NCI-H1092 (cell line): ENCODE measurements around the gene SLC1A2.

Experiments
- DNase-seq: peaks from one replicate; lab custom pipeline; 2025; lab: John Stamatoyannopoulos, UW

SLC1A2 gene

DNA sequence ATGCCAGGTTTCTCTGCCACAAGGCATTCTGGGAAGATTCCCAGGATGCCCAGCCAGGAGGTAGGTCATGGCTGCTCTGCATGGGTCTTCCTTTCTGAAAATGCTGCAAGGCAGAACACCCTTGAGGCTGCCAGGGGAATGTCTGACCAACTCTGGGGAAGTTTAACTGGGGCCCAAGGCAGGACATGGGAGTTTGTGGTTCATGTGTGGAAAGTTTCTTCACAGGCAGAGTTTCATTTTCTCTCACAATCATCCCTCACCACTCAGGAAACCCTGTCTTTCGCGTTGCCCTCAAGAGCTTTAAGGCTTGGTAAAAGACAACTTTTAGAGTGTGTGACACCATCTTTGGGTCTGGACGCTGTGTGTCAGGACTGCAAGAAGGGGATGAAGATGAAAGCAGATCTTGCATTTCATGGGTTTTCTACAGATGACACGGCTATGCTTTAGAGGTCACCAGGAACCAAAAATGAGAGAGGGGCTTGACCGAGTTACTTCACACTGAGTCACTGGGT is 146.9 kb downstream of the SLC1A2 start:
- no peak for DNase-seq

DNA sequence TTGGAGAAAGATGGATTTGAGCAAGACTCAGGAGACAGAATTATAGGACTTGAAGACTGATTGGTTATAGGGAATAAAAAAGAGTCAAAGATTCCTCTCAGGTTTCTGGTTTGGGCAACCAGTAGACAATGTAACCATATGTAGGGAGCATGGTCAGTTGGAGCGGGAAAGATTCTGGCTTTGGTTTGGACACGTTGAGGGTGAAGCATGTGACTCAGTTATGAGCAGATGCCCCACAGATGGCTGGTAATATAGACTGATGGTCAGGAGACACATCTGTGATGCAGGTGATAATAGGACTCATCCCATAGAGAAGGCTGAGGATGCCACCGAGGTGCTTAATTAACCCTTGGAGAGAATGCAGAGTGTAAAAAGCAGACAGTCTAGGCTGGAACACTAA is 148.3 kb downstream of the SLC1A2 start:
- DNase-seq, result no peak

DNA sequence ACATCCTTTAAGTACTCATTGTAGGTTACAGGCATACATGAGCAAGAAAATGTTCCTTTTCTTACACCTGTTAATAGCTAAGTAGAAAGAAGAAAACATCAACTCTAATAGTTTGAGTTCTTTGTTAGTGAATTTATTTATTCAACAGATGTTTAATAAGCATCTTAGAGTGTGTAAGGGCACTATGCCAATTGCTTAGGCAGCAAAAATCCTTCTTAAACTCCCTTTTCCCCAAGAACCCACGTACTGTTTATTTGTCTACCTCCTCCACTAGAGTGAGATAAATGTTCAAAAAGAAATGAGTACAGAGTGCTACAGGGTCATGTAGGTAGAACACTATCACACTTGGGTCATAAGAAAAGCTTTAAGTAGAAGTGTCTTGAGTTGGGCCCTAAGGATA is 149.0 kb downstream of the SLC1A2 start:
- DNase-seq, result no peak

DNA sequence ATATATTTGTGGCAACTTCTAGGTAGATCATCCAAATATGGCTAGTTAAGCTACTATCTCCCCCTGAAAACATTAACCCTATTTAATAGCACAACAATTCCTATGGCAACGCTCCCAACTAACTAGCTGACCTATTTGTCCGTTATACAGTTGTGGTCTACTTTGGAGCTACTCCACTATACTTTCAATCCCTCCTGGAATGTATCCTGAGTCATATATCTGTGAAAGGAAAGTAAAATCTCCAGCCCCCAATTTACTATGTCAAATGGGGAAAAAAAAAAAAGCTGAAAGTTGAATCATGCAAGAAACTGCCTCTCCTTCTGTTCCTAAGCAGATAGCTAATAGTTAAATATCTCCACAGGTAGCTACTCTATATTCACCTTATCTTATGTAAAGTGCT is 151.9 kb downstream of the SLC1A2 start:
- no peak for DNase-seq

DNA sequence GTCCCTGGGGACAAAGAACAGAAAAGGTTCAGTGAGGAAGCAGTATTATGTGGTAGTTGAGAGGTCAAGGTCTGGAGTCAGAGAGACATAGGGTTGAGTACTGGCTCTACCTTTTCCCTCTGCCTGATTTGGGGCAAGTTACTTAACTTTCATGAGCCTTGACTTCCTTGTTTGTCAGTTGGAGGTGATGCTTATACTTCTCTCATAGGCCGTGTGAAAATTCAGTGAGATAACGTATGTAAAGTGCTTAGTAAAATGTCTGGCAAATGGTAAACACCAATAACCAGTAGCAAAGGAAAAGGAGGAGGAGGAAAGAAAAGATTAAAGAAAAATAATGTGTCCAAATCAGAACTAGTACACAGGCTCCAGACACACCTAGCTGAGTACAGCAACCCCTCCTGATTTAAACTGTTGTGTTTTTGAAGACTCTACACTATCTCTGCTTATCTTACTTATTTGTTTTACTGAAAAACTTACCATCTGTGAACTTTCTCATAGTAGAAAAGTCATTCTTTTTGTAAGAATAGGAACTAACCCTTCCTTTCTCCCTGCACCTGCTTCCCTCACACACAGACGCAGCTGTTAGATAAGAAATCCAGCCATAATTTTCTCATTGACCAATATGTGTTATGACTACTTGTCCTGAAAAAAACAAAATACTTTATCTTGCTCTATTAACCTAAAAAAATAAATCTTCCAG is 153.5 kb downstream of the SLC1A2 start:
- no peak for DNase-seq

DNA sequence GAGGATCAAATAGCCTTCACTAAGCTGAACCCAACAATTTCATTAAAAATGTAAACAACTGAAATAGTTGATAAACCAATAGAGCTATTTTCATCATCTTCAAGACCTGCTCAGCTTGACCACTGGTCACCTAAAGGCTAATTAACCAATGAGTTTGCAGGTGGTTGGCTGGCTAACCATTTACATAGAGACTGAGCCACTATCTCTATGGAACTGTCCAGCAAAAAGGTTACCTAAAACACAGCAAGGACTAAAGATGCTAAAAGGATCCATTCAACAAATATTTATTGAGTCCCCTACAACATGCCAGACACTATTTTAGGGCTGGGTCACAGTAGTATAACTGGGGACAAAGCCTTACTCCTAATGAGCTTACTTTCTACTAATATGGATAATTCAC is 156.6 kb downstream of the SLC1A2 start:
- DNase-seq, result no peak

DNA sequence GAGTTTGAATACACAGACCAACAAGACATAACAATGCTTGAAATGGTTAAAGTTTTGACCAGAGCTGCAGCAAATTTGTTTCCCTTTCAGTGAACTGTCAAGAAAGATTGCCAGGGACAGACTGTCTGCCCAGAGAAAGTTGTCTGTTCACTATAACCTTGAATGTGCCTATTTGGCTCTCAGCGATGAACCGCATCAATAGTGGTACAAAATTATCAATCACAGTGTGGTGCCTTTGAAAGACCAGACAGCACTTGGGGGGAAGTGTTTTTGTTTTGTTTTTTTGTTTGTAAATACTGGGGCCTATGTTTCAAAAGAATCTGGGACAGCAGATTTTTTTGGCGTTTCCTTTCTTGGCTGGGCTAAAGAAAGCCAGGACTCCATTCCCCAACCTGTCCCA is 157.3 kb downstream of the SLC1A2 start:
- DNase-seq, result no peak

DNA sequence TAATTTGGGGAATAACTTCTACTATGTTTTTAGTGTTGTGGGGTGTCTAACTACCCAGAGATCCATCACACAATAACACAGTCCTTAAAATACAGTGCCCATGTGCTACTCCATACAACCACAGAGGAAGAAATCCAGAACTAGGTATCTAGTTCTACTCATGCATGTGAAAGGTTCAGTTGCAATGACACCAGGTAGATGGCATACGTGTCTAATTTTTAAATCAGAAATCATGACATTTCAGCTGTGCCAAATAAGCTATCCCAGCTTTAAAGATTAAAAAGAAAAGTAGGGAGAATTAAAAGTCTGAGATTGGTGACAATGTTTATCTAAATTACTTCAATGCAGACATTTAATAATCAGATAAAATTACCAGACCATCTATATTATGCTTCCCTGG is 158.2 kb downstream of the SLC1A2 start:
- DNase-seq, result no peak

DNA sequence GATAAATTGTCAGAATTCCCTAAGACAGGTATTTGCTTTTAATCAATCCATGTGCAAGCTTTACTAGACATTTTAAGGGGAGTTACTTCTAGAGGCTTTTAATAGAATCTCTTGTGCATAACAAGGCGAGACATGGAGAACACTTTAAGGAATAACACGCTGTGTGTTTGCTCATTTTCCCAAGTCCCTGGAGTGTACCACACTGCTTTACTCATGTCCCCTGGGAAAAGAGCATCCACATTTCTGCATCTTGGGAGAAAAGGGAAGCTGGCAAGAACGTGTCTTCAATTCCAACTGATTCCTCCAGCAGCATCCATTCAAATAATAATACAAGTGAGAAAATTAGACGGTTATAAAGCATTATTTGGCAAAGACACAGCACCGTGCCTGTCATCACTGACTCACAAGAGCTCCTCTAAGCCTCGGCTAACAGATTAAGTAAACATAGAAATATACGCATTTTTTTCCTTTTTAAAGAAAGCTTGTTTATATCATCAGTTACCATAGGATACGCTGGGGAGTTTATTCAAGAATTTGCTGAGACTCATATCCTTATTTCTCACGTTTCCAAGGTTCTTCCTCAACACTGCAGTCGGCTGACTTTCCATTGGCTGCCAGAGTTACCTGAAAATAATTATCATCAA is 158.9 kb downstream of the SLC1A2 start:
- no peak for DNase-seq

DNA sequence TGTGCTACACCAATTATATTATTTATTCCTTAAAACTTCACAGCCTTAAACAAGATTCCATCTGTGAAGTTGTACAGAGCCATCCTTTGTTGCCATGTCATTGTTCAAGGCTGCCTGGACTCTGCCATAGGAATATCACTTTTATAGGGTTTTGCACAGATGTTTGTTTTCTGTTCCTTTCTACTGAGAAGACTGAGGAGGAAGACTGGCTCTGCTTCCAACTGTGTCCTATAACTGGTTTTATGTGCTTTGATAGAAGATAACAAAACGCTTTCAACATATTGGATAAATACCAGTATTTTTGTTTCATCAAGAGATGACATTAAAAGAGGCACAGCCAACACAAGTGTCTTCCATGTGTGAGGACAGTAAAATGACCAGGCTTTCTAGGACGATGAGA is 159.8 kb downstream of the SLC1A2 start:
- no peak for DNase-seq

DNA sequence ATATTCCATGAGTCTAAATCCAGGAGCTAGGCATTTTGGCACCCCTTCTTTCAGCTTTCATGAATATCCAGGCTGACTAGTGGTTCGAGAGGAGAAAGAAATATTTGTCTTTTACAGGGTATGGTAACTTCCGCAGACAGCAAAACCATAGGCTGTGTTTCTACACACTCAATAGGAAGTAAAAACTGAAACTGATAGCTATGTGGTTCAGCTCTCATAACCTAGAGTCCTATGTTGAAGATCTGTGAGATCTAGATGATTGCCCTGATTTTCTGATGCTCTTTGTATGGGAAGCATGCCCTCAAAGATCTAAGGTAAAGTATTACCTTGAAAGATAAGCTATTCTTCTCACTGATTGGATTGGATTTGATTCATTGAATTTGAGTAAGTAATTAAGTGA is 162.1 kb downstream of the SLC1A2 start:
- DNase-seq, result no peak

DNA sequence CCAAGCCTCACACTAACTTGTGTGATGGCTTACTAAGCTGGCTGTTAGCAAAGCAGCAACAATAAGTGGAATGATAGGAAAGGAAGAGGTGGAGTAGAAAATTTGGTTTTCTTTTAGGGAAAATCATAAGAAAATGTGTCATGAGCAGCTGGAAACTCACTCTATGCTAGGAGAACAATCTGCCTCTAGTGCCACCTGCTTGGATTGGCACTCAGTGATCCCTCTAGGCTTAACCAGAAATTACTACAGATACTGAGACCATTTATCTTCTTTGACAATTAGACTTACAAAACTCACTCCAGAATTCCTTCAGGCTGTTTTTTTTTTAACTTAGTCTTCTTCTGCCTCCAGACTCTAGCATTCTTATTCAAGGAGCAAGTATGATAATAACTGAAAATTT is 163.1 kb downstream of the SLC1A2 start:
- no peak for DNase-seq

DNA sequence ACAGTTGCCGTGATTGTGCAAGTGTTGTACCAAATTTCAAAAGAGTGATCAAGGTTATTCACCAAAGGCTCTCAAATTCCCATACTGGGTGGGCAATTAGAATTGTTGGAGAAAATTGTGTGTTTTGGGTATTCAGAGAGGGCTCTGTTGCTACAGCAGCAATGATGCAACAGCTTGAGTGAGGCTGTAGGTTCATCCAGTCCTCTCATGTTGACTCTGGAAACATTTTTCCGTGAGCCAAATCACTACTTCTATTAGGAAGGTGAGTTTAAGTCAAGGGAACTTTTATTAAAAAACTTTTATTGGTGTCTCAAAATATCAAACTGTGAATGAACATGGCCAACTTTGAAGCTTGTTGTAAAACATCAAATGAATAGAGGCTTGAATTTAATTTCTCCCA is 163.8 kb downstream of the SLC1A2 start:
- DNase-seq, result no peak

DNA sequence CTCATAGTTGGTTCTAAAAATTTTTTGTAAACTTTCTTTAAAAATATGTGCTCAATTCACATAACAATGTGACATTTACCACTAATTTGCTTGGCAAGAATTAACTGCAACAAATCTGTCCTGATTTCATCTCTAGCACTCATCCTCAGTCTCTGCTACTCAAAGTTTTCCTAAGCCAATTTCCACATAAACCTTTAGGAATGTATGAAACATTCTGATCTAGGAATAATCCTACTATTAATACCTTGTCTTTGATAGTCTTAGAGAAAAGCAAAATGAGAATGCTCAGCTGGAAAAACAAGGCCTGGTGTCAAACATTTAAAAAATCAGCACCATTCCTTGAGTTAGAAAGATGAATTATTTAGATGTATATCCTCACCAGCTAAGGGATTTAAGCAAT is 166.1 kb downstream of the SLC1A2 start:
- no peak for DNase-seq

DNA sequence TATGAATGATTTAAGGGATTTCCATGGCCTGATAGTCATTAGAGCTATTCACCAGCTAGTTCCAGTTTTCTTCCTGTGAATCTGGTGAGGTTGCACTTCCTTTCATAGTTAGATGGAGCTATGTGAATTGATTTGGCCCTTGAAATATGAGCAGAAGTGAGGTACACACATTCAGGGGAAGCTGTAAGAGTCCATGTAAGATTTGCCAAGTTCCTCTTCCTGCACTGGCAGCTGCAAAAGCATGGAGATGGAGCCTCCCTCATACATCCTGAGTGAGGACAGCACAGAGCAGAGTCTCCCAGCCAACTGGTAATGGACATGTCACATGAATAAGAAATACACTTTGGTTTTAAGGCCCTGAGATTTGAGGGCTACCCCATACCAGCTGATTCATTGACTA is 168.7 kb downstream of the SLC1A2 start:
- no peak for DNase-seq

DNA sequence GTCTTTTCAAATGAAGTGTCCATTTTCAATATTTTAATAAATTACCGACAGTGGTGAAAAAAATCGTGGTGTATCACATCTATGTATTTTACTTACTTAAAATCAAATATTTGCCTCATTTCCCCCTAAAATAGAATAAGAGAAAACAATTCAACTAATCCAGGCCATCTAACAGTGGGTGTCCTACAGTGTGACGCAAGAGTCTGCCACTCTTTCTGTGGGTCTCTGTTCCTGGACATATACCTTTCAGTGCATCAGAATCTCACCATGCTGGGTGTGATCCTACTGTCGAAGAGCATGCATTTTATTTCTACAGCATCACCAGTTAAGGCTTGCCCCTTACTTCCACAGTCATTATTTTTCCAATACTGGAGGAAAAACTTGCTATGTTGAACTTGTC is 169.2 kb downstream of the SLC1A2 start:
- DNase-seq, result no peak

DNA sequence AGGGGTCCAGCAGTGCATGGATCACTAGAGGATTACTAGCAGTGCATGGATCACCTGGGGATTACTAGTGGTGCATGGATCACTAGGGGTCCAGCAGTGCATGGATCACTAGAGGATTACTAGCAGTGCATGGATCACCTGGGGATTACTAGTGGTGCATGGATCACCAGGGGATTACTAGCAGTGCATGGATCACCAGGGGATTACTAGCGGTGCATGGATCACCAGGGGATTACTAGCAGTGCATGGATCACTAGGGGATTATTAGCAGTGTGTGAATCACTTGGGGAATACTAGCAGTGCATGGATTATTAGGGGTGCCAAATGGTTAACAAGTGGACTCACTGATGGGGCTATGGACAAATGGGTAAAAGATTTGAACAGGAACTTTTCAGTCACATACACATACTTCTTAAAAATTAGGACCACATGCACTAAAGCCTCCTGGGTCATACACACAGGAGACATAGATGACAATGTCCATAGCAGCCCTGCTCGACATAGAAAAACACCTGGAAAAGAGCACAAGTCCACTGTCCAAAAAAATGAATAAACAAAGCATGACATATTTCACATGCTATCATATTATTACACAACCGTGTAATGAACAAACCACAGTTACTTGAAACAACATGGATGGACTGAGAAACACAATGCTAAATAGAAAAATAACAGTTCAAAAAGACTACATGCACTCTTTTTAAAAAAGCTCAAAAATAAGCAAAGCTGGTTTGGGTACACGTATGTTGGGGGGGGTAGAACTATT is 170.6 kb downstream of the SLC1A2 start:
- DNase-seq, result no peak

DNA sequence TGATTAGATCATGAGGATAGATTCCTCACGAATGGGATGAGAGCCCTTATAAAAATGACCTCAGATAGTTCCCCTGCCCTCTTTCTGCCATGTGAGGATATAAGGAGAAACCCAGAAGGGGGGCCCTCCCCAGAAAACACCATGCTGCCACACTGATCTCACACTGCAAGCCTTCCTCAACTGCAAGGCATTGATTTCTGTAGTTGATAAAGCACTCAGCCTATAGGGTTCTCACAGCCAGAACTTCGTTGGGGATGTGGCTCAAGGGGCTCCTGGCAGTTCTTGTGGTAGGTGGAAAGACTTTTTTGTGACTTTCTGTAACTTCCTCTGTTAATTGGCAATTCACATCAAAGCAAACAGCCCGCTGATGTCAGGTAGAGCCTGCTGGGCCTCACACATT is 171.5 kb downstream of the SLC1A2 start:
- no peak for DNase-seq

DNA sequence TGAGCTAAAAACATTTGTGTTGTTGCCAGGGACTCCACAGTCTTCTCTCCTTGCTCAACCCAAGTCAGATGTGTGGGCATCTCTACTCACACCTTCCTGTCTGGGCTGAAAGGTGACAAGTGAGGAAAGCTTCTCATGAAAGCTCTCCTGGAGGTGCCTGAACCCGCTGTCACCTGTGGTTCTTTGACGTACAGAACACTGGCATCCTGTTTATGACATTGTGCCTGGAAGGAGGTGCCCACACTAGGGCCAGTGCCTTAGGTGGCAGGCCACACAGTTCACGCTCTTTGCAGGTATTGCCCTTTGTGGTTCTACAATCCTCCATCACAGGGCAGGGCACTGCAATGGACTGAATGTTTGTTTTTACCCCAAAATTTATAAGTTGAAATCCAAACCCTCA is 171.9 kb downstream of the SLC1A2 start:
- no peak for DNase-seq

DNA sequence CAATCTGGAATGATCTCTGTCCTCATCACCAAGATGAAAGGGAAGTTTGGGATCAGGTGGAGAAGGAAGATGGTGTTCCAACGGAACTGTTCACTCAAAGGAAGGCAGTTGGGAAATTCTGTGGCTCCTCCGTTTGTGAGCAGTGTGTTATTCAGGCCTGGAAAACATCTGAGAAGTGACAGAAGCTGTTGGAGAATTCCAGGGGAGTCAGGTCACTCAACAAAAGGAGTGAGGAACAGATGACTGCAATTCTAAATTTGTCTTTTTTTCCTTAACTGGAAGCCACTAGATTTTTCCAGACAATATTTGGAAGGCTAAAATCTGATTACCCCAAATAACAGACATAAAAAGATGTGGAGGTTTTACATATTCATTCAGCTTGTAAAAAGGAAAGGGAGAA is 172.6 kb downstream of the SLC1A2 start:
- no peak for DNase-seq

DNA sequence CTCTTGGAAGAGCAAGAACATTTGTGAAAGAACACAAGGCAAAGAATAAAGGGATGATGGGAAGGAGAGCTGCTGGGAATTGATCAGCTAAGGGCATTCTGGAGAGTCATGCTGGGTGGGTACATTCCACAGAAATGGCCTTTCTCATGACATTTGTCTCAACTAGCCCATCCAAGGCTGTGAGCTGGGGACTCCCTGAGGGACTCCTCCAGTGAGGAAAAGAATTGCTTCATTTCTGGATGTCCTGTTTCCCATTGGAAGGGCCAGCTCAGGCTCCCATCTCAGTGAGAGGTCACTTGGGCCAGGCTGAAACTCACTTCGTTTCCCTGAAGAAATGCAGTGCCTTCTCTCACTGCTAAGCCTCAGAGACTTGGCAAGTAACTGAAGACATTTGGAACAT is 173.6 kb downstream of the SLC1A2 start:
- no peak for DNase-seq

DNA sequence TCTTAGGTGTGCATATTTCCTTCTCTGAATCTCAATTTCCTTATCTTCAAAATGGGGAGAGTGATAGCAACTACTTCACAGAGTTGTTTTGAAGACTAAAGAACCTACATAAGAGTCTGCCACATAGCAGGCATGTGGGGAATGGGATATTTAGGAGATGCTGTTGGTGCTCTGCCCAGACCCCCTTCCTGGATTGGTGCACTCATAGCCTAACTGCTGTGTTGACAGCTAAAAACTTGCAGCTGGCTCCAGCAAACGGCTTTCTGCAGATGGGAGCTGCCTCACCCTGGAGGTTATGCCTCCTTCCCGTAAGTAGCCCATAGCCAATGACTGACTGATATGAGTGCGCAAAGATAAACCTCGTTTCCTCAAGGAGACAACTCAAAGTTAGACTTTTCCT is 174.3 kb downstream of the SLC1A2 start:
- no peak for DNase-seq

DNA sequence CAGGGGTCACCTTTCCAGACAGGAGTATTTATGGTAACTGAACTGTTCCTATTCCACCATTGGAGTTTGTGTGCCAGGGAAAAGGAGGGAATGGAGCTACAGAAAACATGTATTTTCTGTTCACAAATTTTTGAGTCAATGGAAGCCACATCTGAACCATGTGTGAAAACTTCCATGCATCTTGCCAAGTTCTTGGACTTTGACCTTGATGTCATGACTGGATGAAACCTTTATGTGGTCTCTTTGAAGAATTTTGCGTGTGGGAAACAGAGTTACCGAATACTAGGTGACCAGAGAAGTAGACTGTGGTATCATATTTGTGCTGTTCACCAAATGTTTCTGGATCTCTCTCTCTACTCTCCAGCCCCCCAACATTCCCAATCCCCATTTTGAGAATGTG is 175.6 kb downstream of the SLC1A2 start:
- no peak for DNase-seq
